Astrocyte of the cerebellum (primary cell): ENCODE data around the gene SMURF1.

Source experiments
- DNase-seq: peaks from one replicate; pipeline ENCODE4 v3.0.0-alpha.2; 2011; ENCODE audit warnings: low read depth
- H3K4me3 ChIP-seq: 2 replicates; pipeline ENCODE4 v1.5.1; 2011; ENCODE audit warnings: mild to moderate bottlenecking, low read depth, low read length, moderate library complexity
- in situ Hi-C: cut with HindIII; loops from 2 replicates; pipeline ENCODE4 v1.10.0; 2017; ENCODE audit warnings: low sequenced_read_pairs
- TF ChIP-seq, protein P1 (sequence below): IDR thresholded peaks from 2 replicates; pipeline ENCODE4 v1.5.1; 2012; ENCODE audit warnings: low read length, low read depth, moderate library complexity, mild to moderate bottlenecking; ENCODE audit errors: missing control alignments

SMURF1 gene

DNA sequence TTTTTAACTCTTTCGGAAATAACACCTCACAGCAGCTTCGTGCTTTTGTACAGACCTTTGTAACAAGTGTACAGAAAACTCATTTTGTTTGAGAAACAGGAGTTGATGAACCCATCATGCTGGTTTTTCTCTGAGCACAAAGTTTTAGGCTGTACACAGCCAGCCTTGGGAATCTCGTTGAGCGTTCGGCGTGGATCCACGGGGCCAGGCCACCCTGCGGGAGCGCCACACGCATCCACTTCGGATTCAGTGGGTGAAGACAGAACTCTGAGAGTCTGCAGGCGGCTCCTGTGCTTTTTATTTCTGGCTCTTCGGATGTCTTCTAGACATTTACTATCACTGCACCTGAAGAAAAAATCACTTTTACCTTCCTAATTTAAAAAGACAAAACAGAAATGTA, 131.2 kb downstream of the SMURF1 start:
- in situ Hi-C loops, result loop anchor here (25.0 kb wide), 1 partner anchor 300 kb away; no protein-coding TSS in a partner anchor
- no peak for DNase-seq
- TF ChIP-seq, protein P1, sequence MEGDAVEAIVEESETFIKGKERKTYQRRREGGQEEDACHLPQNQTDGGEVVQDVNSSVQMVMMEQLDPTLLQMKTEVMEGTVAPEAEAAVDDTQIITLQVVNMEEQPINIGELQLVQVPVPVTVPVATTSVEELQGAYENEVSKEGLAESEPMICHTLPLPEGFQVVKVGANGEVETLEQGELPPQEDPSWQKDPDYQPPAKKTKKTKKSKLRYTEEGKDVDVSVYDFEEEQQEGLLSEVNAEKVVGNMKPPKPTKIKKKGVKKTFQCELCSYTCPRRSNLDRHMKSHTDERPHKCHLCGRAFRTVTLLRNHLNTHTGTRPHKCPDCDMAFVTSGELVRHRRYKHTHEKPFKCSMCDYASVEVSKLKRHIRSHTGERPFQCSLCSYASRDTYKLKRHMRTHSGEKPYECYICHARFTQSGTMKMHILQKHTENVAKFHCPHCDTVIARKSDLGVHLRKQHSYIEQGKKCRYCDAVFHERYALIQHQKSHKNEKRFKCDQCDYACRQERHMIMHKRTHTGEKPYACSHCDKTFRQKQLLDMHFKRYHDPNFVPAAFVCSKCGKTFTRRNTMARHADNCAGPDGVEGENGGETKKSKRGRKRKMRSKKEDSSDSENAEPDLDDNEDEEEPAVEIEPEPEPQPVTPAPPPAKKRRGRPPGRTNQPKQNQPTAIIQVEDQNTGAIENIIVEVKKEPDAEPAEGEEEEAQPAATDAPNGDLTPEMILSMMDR, result no peak
- no peak overlapping the region for H3K4me3 ChIP-seq

DNA sequence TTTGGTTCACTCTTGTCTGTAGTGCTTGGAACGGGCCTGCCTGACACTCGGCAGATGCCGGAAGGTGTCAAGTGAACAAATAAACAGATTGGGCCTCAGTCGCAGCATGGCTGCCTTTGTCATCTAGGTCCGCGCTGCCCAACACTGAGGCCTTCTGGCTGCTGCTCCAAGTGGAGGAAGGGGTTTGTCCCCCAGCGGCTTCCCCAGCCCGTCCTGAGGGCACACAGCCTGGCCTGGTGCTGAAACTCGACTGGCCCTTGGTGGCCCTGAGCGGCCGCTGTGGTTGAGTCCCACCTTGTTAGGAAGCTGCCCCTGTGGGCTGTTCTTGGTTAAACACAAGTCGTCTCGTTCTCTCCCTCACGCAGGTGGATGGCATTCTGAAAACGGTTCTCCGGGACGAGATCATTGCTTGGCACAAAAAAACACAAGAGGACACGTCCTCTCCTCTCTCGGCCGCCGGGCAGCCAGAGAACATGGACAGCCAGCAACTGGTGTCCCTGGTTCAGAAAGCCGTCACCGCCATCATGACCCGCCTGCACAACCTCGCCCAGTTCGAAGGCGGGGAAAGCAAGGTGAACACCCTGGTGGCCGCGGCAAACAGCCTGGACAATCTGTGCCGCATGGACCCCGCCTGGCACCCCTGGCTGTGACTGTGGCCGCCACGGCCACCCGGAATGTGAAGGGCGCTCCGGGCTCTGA, 132.1 kb downstream of the SMURF1 start:
- DNase-seq, result no peak
- TF ChIP-seq, protein P1, result no peak
- in situ Hi-C loops, result loop anchor here (25.0 kb wide), 1 partner anchor 300 kb away; no protein-coding TSS in a partner anchor
- H3K4me3 ChIP-seq, result no peak overlapping the region

DNA sequence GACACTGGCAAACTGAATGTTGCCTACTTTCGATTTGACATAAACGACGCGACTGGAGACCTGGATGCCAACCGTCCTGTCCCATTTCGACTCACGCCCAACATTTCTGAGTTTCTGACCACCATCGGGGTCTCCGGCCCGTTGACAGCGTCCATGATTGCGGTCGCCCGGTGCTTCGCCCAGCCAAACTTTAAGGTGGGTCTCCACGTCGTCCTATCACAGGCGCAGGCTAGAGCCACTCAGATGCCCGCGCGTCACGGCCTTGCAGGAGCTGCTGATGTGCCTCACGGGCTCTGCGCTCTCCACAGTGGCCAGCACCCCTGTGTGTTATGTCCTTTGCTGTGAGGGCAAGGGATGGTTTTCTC, 132.6 kb downstream of the SMURF1 start:
- in situ Hi-C loops, result loop anchor here (25.0 kb wide), 1 partner anchor 301 kb away; no protein-coding TSS in a partner anchor
- TF ChIP-seq, protein P1, result no peak
- no peak overlapping the region for H3K4me3 ChIP-seq
- DNase-seq, result no peak

DNA sequence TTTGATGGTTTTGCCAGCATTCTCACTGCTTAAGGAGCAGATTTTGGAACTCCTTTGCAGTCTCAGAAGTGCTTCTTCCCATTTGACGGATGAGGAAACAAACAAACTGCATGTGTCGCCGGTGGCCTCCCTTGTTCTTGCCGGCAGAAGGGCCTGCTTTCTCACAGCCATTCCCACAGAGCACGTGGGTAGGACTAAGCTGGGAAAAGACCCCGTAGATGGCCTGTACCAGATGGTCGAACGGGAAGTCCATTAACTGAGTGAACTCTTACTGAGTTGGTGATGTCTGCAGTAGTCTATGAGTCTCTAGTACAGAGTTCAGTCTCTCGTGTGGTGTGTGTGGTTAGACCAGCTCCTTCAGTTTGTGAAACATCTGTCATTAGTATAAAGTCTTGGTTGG, 133.6 kb downstream of the SMURF1 start:
- DNase-seq, result no peak
- in situ Hi-C loops, result loop anchor here (25.0 kb wide), 1 partner anchor 302 kb away; no protein-coding TSS in a partner anchor
- TF ChIP-seq, protein P1, result no peak
- H3K4me3 ChIP-seq, result no peak overlapping the region

DNA sequence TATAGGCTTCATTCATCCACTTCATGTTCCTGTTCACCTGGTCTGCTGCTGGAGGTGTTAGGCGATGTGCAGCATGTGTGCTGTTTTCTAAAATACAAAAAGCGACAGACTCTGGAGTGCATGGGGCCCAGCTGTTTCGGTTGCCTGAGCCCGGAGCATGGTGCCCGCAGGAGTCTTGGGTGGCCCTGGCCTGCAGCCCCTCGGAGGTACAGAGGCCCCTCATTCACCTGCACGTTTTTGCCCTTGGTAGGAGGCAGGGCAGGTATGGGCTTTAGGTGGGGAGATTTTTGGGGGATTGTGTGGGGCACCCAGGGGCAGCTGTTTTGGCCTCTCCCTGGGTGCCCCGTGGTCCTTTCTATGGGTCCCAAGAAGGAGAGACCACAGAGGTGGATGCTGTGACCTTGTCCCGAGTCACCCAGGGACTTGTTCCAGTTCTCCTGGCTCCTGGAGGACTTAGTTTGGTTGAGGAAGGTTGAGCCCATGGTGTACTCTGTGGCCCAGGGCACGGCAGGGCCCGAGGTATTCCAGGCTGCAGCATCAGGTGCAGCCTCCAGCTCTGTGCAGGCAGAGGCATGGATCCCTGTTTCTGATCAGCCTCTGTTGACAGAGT, 134.9 kb downstream of the SMURF1 start:
- TF ChIP-seq, protein P1, result no peak
- in situ Hi-C loops, result loop anchor here (25.0 kb wide), 1 partner anchor 303 kb away; no protein-coding TSS in a partner anchor

GRCh38 chr7:99008181-99008631, 135.7 kb downstream of the SMURF1 start:
- no peak for DNase-seq
- TF ChIP-seq, protein P1, result no peak
- H3K4me3 ChIP-seq, result no peak overlapping the region
- in situ Hi-C loops, result loop anchor here (25.0 kb wide), 1 partner anchor 304 kb away; no protein-coding TSS in a partner anchor

More for the DNA sequence above, 134.9 kb downstream of the SMURF1 start:
- no peak for DNase-seq
- H3K4me3 ChIP-seq, result no peak overlapping the region
